ENCODE data around the gene ZNF562.
"Not testable (repeated sequence)": the region's sequence is repeated elsewhere in the genome, so short reads cannot be mapped to it uniquely, and the experiment has no call there.

Gene ZNF562

GRCh38 chr19:9674663-9675357, at the start of gene ZNF562:
Gene ZNF562 (minus strand): TSS chr19:9675100. CDS start chr19:9660744, 14,356 bp downstream.
- peak; percentile 81 for DNase-seq (ENCODE audit: low spot score)

- no peak for DNase-seq (ENCODE audit: low spot score)
These were observed 49.3 kb upstream of the ZNF562 start for GRCh38 chr19:9724157-9724556.

GRCh38 chr19:9721861-9722260, 47.0 kb upstream of the ZNF562 start:
- no peak for DNase-seq (ENCODE audit: low spot score)

- no peak for DNase-seq (ENCODE audit: low spot score)
These were observed 45.6 kb upstream of the ZNF562 start for GRCh38 chr19:9720541-9720940.

- DNase-seq (ENCODE audit: low spot score) = no peak
These were observed 36.9 kb upstream of the ZNF562 start for GRCh38 chr19:9711815-9712214.

GRCh38 chr19:9709305-9709704, 34.4 kb upstream of the ZNF562 start:
- DNase-seq (ENCODE audit: low spot score) = no peak

- no peak for DNase-seq (ENCODE audit: low spot score)
These were observed 30.9 kb upstream of the ZNF562 start for GRCh38 chr19:9705836-9706235.

GRCh38 chr19:9702186-9702585, 27.3 kb upstream of the ZNF562 start:
- DNase-seq (ENCODE audit: low spot score) = no peak

GRCh38 chr19:9700229-9700981, 25.5 kb upstream of the ZNF562 start:
- no peak for DNase-seq (ENCODE audit: low spot score)

GRCh38 chr19:9690301-9690700, 15.4 kb upstream of the ZNF562 start:
- DNase-seq (ENCODE audit: low spot score) = not testable (repeated sequence)

GRCh38 chr19:9679996-9680395, 5.1 kb upstream of the ZNF562 start:
- not testable (repeated sequence) for DNase-seq (ENCODE audit: low spot score)

- DNase-seq (ENCODE audit: low spot score) = not testable (repeated sequence)
These were observed 530 bp upstream of the ZNF562 start for GRCh38 chr19:9675358-9675901.

- DNase-seq (ENCODE audit: low spot score) = no peak
These were observed 813 bp downstream of the ZNF562 start for GRCh38 chr19:9673912-9674662.

GRCh38 chr19:9672893-9673292, 2.0 kb downstream of the ZNF562 start:
- no peak for DNase-seq (ENCODE audit: low spot score)

- DNase-seq (ENCODE audit: low spot score) = no peak
These were observed 3.2 kb downstream of the ZNF562 start for GRCh38 chr19:9671655-9672054.

GRCh38 chr19:9668544-9668943, 6.4 kb downstream of the ZNF562 start:
- DNase-seq (ENCODE audit: low spot score) = no peak

- DNase-seq (ENCODE audit: low spot score) = no peak
These were observed 7.0 kb downstream of the ZNF562 start for GRCh38 chr19:9667898-9668297.

GRCh38 chr19:9658769-9659168, 16.1 kb downstream of the ZNF562 start:
- DNase-seq (ENCODE audit: low spot score) = no peak

- not testable (repeated sequence) for DNase-seq (ENCODE audit: low spot score)
These were observed 21.8 kb downstream of the ZNF562 start for GRCh38 chr19:9653066-9653555.

GRCh38 chr19:9651464-9651863, 23.4 kb downstream of the ZNF562 start:
- DNase-seq (ENCODE audit: low spot score) = not testable (repeated sequence)

- DNase-seq (ENCODE audit: low spot score) = no peak
These were observed 24.6 kb downstream of the ZNF562 start for GRCh38 chr19:9650345-9650744.

GRCh38 chr19:9645472-9645871, 29.4 kb downstream of the ZNF562 start:
- no peak for DNase-seq (ENCODE audit: low spot score)
